ENCODE results near the gene ZNF575.
"Not testable (repeated sequence)": the region's sequence is repeated elsewhere in the genome, so short reads cannot be mapped to it uniquely, and the experiment has no call there.

The ZNF575 gene

DNA sequence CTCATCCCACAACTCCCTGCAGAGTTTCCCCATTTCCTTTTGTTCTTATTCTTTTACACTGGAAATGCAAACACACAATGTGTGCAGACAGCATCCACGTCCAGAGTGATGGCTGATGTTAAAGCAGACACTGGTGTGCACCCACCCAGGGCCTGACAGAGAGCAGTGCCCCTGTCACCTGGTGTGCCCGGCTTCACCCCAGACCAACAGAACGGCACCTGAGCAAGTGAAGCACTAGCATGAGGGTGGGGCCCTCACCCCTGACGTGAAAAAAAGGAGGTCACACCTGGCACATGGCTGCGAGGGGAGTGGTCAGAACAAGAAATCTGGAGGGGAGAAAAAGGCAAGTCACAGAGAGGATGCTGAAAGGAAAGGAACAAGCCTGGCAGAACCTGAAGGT lies 12.3 kb downstream of the ZNF575 start:
- no peak for DNase-seq

GRCh38 chr19:43545981-43546380 lies 13.0 kb downstream of the ZNF575 start:
- DNase-seq = no peak

GRCh38 chr19:43546581-43546980 lies 13.6 kb downstream of the ZNF575 start:
- DNase-seq = no peak

- DNase-seq = not testable (repeated sequence)
Observed at GRCh38 chr19:43547926-43548325, 14.9 kb downstream of the ZNF575 start.

DNA sequence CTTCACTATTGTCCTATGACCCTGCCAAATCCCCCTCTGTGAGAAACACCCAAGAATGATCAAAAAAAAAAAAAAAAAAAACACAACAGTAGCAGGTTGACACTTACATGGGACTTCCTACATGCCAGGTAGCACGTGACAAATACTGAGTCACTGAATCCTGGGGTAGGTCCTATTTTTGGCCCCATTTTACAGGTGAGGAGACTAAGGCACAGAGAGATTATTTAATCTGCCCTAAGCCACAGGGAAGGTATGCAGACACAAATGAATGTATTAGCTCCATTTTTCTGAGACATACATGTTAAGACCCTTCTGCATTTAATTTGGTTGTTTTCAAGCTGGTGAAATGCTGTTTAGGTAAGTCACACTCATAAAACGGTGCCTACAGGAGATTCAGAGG lies 15.7 kb downstream of the ZNF575 start:
- DNase-seq = no peak

- DNase-seq = no peak
Observed at GRCh38 chr19:43551399-43552197, 18.6 kb downstream of the ZNF575 start.

DNA sequence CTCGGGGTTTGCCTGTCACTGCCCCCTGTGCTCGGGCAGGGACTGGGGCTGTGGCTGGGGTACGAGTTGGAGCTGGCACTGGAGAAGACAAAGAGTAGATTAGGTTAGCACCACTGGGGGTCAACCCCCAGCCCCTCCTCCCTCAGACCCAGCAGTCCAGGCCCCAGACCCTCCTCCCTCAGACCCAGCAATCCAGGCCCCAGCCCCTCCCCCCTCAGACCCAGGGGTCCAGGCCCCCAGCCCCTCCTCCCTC lies 19.1 kb downstream of the ZNF575 start:
- no peak for DNase-seq

GRCh38 chr19:43552616-43553015 lies 19.6 kb downstream of the ZNF575 start:
- DNase-seq = no peak

DNA sequence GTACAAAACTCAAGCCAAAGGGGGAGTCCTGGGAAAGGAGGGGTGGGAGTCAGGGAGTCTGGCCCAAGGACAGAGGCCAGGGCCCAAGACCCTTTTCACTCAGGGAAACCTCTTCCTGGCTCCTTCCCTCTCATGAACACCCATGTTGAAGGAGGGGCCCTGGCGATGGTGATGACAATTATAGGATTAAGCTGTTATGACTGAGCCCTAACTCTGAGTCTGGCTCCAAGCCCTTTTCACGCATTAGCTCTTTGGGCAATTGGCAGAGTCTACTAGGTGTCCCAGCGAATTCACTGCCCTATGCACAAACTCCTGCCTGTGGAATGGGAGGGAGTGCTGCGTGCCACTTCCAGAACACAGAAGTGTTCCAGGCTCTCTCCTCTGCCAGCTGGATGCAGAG lies 20.7 kb downstream of the ZNF575 start:
- DNase-seq = no peak

- no peak for DNase-seq
Observed at GRCh38 chr19:43554317-43554895, 21.4 kb downstream of the ZNF575 start.

- DNase-seq = peak; percentile 47 to 50
Observed at GRCh38 chr19:43555185-43555770, 22.3 kb downstream of the ZNF575 start.

- DNase-seq = no peak
Observed at GRCh38 chr19:43560687-43561086, 27.7 kb downstream of the ZNF575 start.

- DNase-seq = no peak
Observed at GRCh38 chr19:43561139-43561970, 28.4 kb downstream of the ZNF575 start.

DNA sequence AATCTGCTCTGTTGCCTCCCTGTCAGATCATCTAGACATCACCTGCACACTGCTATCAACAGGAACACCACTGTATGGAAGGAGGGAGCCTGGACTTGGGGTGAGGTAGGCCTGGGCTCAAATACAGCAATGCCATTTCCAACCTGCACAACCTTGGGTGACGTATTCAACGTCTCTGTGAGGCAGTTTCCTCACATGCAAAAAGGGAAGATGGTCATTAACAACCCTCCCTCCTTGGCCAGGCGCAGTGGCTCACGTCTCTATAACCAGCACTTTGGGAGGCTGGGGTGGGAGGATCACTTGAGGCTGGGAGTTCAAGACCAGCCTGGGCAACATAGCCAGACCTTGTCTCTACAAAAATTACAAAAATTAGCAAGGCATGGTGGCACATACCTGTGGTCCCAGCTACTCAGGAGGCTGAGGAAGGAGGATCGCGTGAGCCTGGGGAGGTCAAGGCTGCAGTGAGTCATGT lies 29.3 kb downstream of the ZNF575 start:
- DNase-seq = no peak

- DNase-seq = no peak
Observed at GRCh38 chr19:43562698-43563241, 29.8 kb downstream of the ZNF575 start.

- DNase-seq = no peak
Observed at GRCh38 chr19:43563816-43564457, 30.9 kb downstream of the ZNF575 start.

- no peak for DNase-seq
Observed at GRCh38 chr19:43564800-43565199, 31.8 kb downstream of the ZNF575 start.

GRCh38 chr19:43569657-43570056 lies 36.7 kb downstream of the ZNF575 start:
- no peak for DNase-seq

DNA sequence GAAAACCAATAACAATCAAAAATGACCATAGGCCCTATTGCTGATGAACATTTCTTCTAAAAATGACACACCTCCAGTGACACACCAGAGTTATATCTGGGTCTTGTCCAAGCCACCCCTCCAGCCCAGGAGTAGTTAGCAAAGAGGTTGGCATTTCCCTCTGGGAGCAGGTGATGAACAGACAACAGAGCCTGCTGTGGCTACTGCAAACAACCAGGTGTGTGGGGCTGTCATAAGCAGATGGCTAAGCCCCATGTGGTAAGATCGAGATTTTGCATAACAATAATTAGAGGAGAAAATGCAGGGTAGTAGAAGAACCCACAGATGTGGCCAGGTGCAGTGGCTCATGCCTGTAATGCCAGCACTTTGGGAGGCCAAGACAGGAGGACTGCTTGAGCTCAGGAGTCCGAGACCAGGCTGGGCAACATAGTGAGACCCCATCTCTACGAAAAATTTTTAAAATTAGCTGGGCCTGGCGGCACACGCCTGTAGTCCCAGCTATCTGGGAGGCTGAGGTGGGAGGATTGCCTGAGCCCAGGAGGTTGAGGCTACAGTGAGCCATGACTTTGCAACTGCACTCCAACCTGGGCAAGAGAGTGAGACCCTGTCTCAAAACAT lies 37.3 kb downstream of the ZNF575 start:
- DNase-seq = no peak

- DNase-seq = no peak
Observed at GRCh38 chr19:43572171-43572588, 39.2 kb downstream of the ZNF575 start.

GRCh38 chr19:43574424-43575155 lies 41.6 kb downstream of the ZNF575 start:
- DNase-seq = no peak
